IMR-90 (cell line): ENCODE data around the gene PARD3. TPM values are rescaled to one million over a fixed set of nuclear protein-coding genes. Genes with fewer than 3 reads are reported as not detected.

ENCODE experiments used
- ATAC-seq: fragments of 200-7000 bp; cut with Tn5 transposase; 2 replicates; pipeline ENCODE4 v1.9.1; 2020; ENCODE audit warnings: low read depth, mild to moderate bottlenecking, moderate library complexity
- BruUV-seq: library from RNA; stranded (reverse); fragments of 400-500 nt; replicated peaks from 2 replicates; lab custom pipeline; 2021; lab: Mats Ljungman, UMichigan
- CTCF ChIA-PET: fragments of 300-600 bp; formaldehyde crosslinking; extraction: SDS; loops from one replicate; lab custom pipeline; 2021; ENCODE audit warnings: antibody characterized with exemption; lab: Yijun Ruan, JAX
- POLR2A ChIA-PET: fragments of 300-600 bp; sonication (Branson Sonifier 250); formaldehyde crosslinking; loops from one replicate; lab custom pipeline; 2022; ENCODE audit warnings: antibody characterized with exemption; ENCODE audit not compliant: unreplicated experiment; lab: Charles Lee
- DNase-seq: peaks from one replicate; pipeline ENCODE4 v3.0.0; 2013
- H2AFZ ChIP-seq: replicated peaks from 2 replicates; pipeline ENCODE3; 2013; ENCODE audit warnings: low read length, mild to moderate bottlenecking; ENCODE audit not compliant: poor library complexity
- H2AK5ac ChIP-seq: 2 replicates; pipeline ENCODE4 v1.6.1; 2013; ENCODE audit warnings: low read depth, low read length, inconsistent platforms
- H2AK9ac ChIP-seq: replicated peaks from 2 replicates; pipeline ENCODE3; 2013; ENCODE audit warnings: mild to moderate bottlenecking, low read depth, low read length, moderate library complexity; ENCODE audit not compliant: poor library complexity
- H2BK120ac ChIP-seq: 2 replicates; pipeline ENCODE4 v1.6.1; 2013; ENCODE audit warnings: low read depth, low read length, inconsistent platforms
- H2BK15ac ChIP-seq: 3 replicates; pipeline ENCODE4 v1.6.1; 2013; ENCODE audit warnings: low read depth, low read length, inconsistent platforms
- H2BK20ac ChIP-seq: 2 replicates; pipeline ENCODE4 v1.6.1; 2013; ENCODE audit warnings: low read depth, mild to moderate bottlenecking, inconsistent platforms, low read length, moderate library complexity
- H2BK5ac ChIP-seq: 2 replicates; pipeline ENCODE4 v1.6.1; 2013; ENCODE audit warnings: mild to moderate bottlenecking, low read depth, low read length, inconsistent platforms; ENCODE audit not compliant: poor library complexity, severe bottlenecking
- H3K14ac ChIP-seq: replicated peaks from 2 replicates; pipeline ENCODE4 v1.6.1; 2013; ENCODE audit warnings: low read depth, low read length, inconsistent platforms
- H3K18ac ChIP-seq: 2 replicates; pipeline ENCODE4 v1.6.1; 2013; ENCODE audit warnings: low read depth, low read length, control low read depth
- H3K23ac ChIP-seq: 2 replicates; pipeline ENCODE4 v1.6.1; 2013; ENCODE audit warnings: low read depth, low read length, inconsistent platforms
- H3K27ac ChIP-seq: 2 replicates; pipeline ENCODE4 v1.5.1; 2013; ENCODE audit warnings: mild to moderate bottlenecking, control low read depth, low read length; ENCODE audit not compliant: insufficient read depth
- H3K27me3 ChIP-seq: 2 replicates; pipeline ENCODE4 v1.6.1; 2013; ENCODE audit warnings: low read length; ENCODE audit not compliant: control insufficient read depth, insufficient read depth
- H3K36me3 ChIP-seq: 2 replicates; pipeline ENCODE4 v1.6.1; 2013; ENCODE audit warnings: low read length, mixed read lengths; ENCODE audit not compliant: control insufficient read depth, insufficient read depth
- H3K4ac ChIP-seq: 2 replicates; pipeline ENCODE4 v1.6.1; 2013; ENCODE audit warnings: low read depth, low read length, inconsistent platforms
- H3K4me1 ChIP-seq: 2 replicates; pipeline ENCODE4 v1.6.1; 2013; ENCODE audit warnings: low read length, mixed read lengths; ENCODE audit not compliant: control insufficient read depth, insufficient read depth
- H3K4me2 ChIP-seq: 2 replicates; pipeline ENCODE4 v1.6.1; 2013; ENCODE audit warnings: low read depth, mild to moderate bottlenecking, control low read depth, low read length, moderate library complexity
- H3K4me3 ChIP-seq: 2 replicates; pipeline ENCODE4 v1.5.1; 2013; ENCODE audit warnings: low read depth, mild to moderate bottlenecking, control low read depth, low read length, moderate library complexity; ENCODE audit not compliant: insufficient read depth
- H3K56ac ChIP-seq: 2 replicates; pipeline ENCODE4 v1.6.1; 2013; ENCODE audit warnings: low read length, inconsistent platforms; ENCODE audit not compliant: insufficient read depth; ENCODE audit errors: extremely low read depth
- H3K79me1 ChIP-seq, 2 experiments: 2 replicates each; pipeline ENCODE4 v1.6.1; 2013; ENCODE audit warnings: low read length in 2 of 2, inconsistent platforms in 1 of 2, low read depth in 1 of 2
- H3K9ac ChIP-seq: 2 replicates; pipeline ENCODE4 v1.6.1; 2013; ENCODE audit warnings: low read depth, low read length, control low read depth
- H3K9me1 ChIP-seq: 2 replicates; pipeline ENCODE4 v1.6.1; 2013; ENCODE audit warnings: low read length, inconsistent platforms; ENCODE audit not compliant: insufficient read depth
- H3K9me3 ChIP-seq: 2 replicates; pipeline ENCODE4 v1.6.1; 2013; ENCODE audit warnings: low read length; ENCODE audit not compliant: control insufficient read depth, insufficient read depth
- H4K20me1 ChIP-seq: 2 replicates; pipeline ENCODE4 v1.6.1; 2013; ENCODE audit warnings: low read length, inconsistent platforms; ENCODE audit not compliant: insufficient read depth
- H4K5ac ChIP-seq: 2 replicates; pipeline ENCODE4 v1.6.1; 2013; ENCODE audit warnings: mild to moderate bottlenecking, low read depth, low read length, control low read depth
- H4K8ac ChIP-seq, 2 experiments: 2 replicates each; pipeline ENCODE4 v1.6.1; 2013; ENCODE audit warnings: low read depth in 2 of 2, low read length in 2 of 2, control low read depth in 1 of 2, inconsistent platforms in 1 of 2
- H4K91ac ChIP-seq: 2 replicates; pipeline ENCODE4 v1.6.1; 2013; ENCODE audit warnings: low read depth, low read length, inconsistent platforms; ENCODE audit not compliant: insufficient read depth
- BHLHE40 ChIP-seq: fragments of 150-350 bp; IDR thresholded peaks from 2 replicates; pipeline ENCODE4 v1.6.1; 2016; ENCODE audit warnings: mild to moderate bottlenecking, low read depth, low read length
- CEBPB ChIP-seq: IDR thresholded peaks from 2 replicates; pipeline ENCODE4 v1.6.1; 2012; ENCODE audit warnings: low read depth, low read length, improper control_type of control experiment
- CHD1 ChIP-seq: IDR thresholded peaks from 2 replicates; pipeline ENCODE4 v1.6.1; 2012; ENCODE audit warnings: low read depth, low read length, improper control_type of control experiment
- CTCF ChIP-seq: conservative IDR thresholded peaks from 2 replicates; pipeline ENCODE4 v1.5.1; 2012; ENCODE audit warnings: mild to moderate bottlenecking, low read depth, low read length, improper control_type of control experiment
- ELK1 ChIP-seq: fragments of 150-350 bp; IDR thresholded peaks from 2 replicates; pipeline ENCODE4 v1.6.1; 2016; ENCODE audit warnings: low read depth, mild to moderate bottlenecking, low read length, moderate library complexity, borderline replicate concordance
- FOS ChIP-seq: fragments of 150-350 bp; IDR thresholded peaks from 2 replicates; pipeline ENCODE4 v1.6.1; 2016; ENCODE audit warnings: low read depth, low read length
- MAFK ChIP-seq: IDR thresholded peaks from 2 replicates; pipeline ENCODE4 v1.6.1; 2012; ENCODE audit warnings: low read depth, low read length, improper control_type of control experiment
- MAZ ChIP-seq: IDR thresholded peaks from 2 replicates; pipeline ENCODE4 v1.6.1; 2012; ENCODE audit warnings: low read depth, mild to moderate bottlenecking, low read length, improper control_type of control experiment, moderate library complexity, borderline replicate concordance
- MXI1 ChIP-seq: IDR thresholded peaks from 2 replicates; pipeline ENCODE4 v1.6.1; 2012; ENCODE audit warnings: low read depth, mild to moderate bottlenecking, low read length, moderate library complexity, borderline replicate concordance
- NFE2L2 ChIP-seq: fragments of 150-350 bp; IDR thresholded peaks from 2 replicates; pipeline ENCODE4 v1.6.1; 2016; ENCODE audit warnings: low read depth, mild to moderate bottlenecking, low read length
- POLR2A ChIP-seq: IDR thresholded peaks from 2 replicates; pipeline ENCODE4 v1.6.1; 2012; ENCODE audit warnings: mild to moderate bottlenecking, low read depth, low read length
- RAD21 ChIP-seq: IDR thresholded peaks from 2 replicates; pipeline ENCODE4 v1.6.1; 2012; ENCODE audit warnings: low read length, improper control_type of control experiment
- RCOR1 ChIP-seq: IDR thresholded peaks from 2 replicates; pipeline ENCODE4 v1.6.1; 2012; ENCODE audit warnings: mild to moderate bottlenecking, low read length, improper control_type of control experiment; ENCODE audit not compliant: insufficient replicate concordance
- RFX5 ChIP-seq: IDR thresholded peaks from 2 replicates; pipeline ENCODE4 v1.8.0; 2012; ENCODE audit warnings: low read depth, mild to moderate bottlenecking, low read length, moderate library complexity
- USF2 ChIP-seq: fragments of 150-350 bp; IDR thresholded peaks from 2 replicates; pipeline ENCODE4 v1.6.1; 2017; ENCODE audit warnings: mild to moderate bottlenecking, antibody characterized with exemption, low read length, low read depth
- WGBS, 2 experiments: methylation state at CpG; one replicate each; pipeline versions ENCODE4 v1.1.5 to v1.1.7; 2013; ENCODE audit warnings: missing lambda C conversion rate in 2 of 2; ENCODE audit not compliant: insufficient read length in 1 of 2; ENCODE audit errors: extremely low coverage in 2 of 2; 5-methylcytosine and 5-hydroxymethylcytosine counted together
- dilution Hi-C: fragments of 300-500 bp; cut with HindIII; formaldehyde crosslinking; loops from one replicate; pipeline ENCODE4 v1.14.3; 2018; ENCODE audit warnings: low sequenced_read_pairs; ENCODE audit not compliant: unreplicated experiment
- in situ Hi-C: fragments of 300-500 bp; cut with MboI; formaldehyde crosslinking; loops from 3 replicates; pipeline ENCODE4 v1.14.3; 2019; ENCODE audit warnings: low sequenced_read_pairs, inconsistent platforms, mixed read lengths
- intact Hi-C: fragments of 100-400 bp; cut with micrococcal nuclease; formaldehyde crosslinking; loops from 2 replicates; pipeline ENCODE4 v1.10.0; 2022
- polyA plus RNA-seq, 3 experiments: library from polyadenylated mRNA; depleted of rRNA; stranded (reverse); fragments of >200 nt; gene quantifications; 2 replicates each; pipeline ENCODE4 v1.2.3, GENCODE V29; 2012; ENCODE audit warnings: low replicate concordance in 1 of 3
- total RNA-seq: library from RNA; depleted of rRNA; stranded (reverse); fragments of >200 nt; gene quantifications from 2 replicates; pipeline ENCODE4 v1.2.3, GENCODE V29; 2012

The PARD3 gene
- total and polyA plus RNA-seq, 2 of the 4 experiments (the other 2 are of a cell fraction) = 14.6 to 37.5 TPM

GRCh38 chr10:34297541-34298345 is 517.4 kb downstream of the PARD3 start:
- no peak overlapping the region for H3K23ac ChIP-seq
- in situ Hi-C loops = no loop called here
- peak overlapping the region; percentile 31; the same call in 1 of the 2 replicates for H3K4ac ChIP-seq
- no peak overlapping the region for H2BK120ac ChIP-seq
- H3K4me2 ChIP-seq = no peak overlapping the region
- 0 out of 2 replicates have a peak overlapping the region, but pooled peaks have one; percentile 1 for H2BK20ac ChIP-seq
- peaks cover 4% of the 10 kb centered on the region; the same call in 1 of the 2 replicates for H3K9me1 ChIP-seq
- H3K18ac ChIP-seq = no peak overlapping the region
- no peaks in the 10 kb centered on the region for H3K36me3 ChIP-seq
- DNase-seq (peak; percentile 57), ATAC-seq (no peak)
- no peak overlapping the region for H3K27ac ChIP-seq
- no peak overlapping the region for H2BK5ac ChIP-seq
- peak overlapping the region; percentile 31 for H2AK5ac ChIP-seq
- dilution Hi-C loops = no loop called here
- no peak overlapping the region for H2AK9ac ChIP-seq
- no peak overlapping the region for H3K4me3 ChIP-seq
- POLR2A ChIA-PET = no interaction called here
- H4K20me1 ChIP-seq = peaks cover 3% of the 10 kb centered on the region; the same call in 1 of the 2 replicates
- H3K9me3 ChIP-seq = no peaks in the 10 kb centered on the region
- 100% methylated on average over 1 of the region's 6 CpGs; no CpG with 5 or more reads in 1 of the 2 experiments for WGBS, 2 experiments
- no peak overlapping the region for H2BK15ac ChIP-seq
- no peak overlapping the region for H4K91ac ChIP-seq
- no peaks in the 10 kb centered on the region for H3K27me3 ChIP-seq
- H4K8ac ChIP-seq = no peak overlapping the region
- CTCF ChIA-PET = no interaction called here
- H2AFZ ChIP-seq = no peak overlapping the region
- H3K79me1 ChIP-seq = no peaks in the 10 kb centered on the region
- intact Hi-C loops = no loop called here
- no peak overlapping the region for H4K5ac ChIP-seq
- peaks cover 8% of the 10 kb centered on the region for H3K4me1 ChIP-seq
- H3K56ac ChIP-seq = no peak overlapping the region
- no peak overlapping the region for H3K9ac ChIP-seq
- no peak overlapping the region for H3K14ac ChIP-seq
- BruUV-seq = no TSS peak
- TF ChIP-seq CTCF (no peak), RAD21 (no peak), POLR2A (no peak), ELK1 (no peak), FOS (no peak), NFE2L2 (no peak), CEBPB (no peak), CHD1 (no peak), MAZ (no peak), MXI1 (no peak), BHLHE40 (no peak), MAFK (no peak), USF2 (no peak), RFX5 (no peak), RCOR1 (no peak)
